Stimulated activated CD4-positive, alpha-beta T cell treated with anti-CD3 and anti-CD28 coated beads, TNF-alpha, amount 100 ng/mL, for 48 hours (primary cell): ENCODE data around the gene ARHGEF11.
"Not testable (repeated sequence)": the region's sequence is repeated elsewhere in the genome, so short reads cannot be mapped to it uniquely, and the experiment has no call there.

Experiments used
- DNase-seq, 3 donors: peaks; one replicate each; pipeline ENCODE4 v3.0.0-alpha.2; 2020; ENCODE audit warnings: low read depth in 3 of 3

The ARHGEF11 gene

DNA sequence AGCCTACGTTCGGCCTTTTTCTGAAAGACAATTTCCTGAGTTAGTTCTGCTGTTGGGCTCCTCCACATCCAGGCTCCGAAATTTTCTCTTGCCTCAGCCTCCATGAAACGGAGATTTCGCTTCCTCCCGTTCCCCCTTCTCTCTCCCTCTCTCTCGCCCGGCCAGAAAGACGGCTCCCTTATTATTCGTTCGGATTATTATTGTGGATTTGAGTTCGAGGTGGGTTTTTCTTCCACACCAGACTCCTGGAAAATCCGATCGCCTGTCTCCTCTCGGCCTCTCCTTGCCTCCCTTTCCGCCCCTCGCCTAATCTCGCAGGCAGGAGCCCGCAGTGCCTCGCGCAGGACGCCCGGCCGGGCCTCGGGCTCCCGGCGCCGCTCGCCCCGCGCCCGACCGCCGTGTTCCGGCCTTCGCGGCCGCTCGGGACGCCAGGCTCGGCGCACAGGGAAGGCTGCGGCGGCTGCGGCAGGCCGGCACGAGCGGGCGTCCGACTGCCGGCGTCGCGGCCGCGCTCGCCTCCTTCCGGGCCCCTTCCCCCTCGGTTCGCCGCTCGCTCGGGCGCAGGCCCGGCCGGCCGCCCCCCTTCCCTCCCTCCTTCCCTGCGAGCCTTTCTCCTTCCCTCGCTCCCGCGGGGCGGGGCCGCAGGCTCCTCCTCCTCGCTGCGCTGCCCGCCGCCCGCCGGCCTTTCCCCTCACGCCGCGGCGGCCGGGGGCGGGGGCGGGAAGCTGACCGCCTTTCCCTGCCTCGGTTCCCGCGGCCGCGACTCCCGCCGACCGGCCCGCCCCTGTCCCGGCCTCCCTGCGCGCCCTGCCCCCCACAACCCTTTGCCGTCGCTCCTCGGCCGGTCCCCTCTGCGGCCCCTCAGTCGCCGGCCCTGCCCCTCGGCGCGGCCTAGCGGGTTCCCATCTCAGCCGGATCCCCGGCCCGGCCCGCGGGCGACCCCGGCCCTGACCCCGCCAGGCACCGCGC, at the start of gene ARHGEF11:
ARHGEF11 (minus strand) TSS at position 493 of the 969 bp plus-strand sequence. CDS start 1,412 bp downstream, outside the sequence.
- DNase-seq, result peak in 1 of 3 donors; percentile 18

- no peak for DNase-seq
Observed at GRCh38 chr1:157095091-157095490, 49.5 kb upstream of the ARHGEF11 start.

GRCh38 chr1:157092831-157093230, 47.3 kb upstream of the ARHGEF11 start:
- DNase-seq, result no peak

DNA sequence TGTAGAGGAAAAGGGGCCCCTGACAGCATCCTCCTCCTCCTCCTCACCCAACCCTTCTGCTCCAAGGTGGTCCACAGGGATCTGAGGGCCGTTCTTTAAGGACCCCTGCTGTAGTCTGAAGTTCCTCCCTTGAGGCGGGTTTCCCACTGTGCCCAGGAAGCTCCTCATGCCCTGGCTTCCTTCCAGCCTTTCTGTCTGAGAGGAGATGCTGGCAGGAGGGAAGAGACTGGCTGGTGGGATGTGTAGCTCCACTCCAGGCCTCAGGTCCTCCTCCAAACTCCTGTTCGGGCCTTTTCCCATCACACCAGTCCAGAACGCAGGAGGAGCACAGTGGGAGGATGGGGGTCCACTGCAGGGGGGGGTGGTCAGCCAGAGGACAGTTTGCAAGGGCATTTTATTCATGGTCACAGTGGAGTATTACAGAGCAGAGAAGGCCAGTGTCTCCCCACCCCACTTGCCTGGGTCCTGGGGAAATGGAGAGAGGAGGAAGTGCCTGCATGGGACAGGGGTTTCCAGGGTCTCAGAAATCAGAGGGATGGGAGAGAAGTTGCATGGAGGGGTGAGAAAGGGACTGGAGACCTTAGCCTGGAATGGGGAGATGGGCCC, 46.2 kb upstream of the ARHGEF11 start:
- DNase-seq, result no peak

DNA sequence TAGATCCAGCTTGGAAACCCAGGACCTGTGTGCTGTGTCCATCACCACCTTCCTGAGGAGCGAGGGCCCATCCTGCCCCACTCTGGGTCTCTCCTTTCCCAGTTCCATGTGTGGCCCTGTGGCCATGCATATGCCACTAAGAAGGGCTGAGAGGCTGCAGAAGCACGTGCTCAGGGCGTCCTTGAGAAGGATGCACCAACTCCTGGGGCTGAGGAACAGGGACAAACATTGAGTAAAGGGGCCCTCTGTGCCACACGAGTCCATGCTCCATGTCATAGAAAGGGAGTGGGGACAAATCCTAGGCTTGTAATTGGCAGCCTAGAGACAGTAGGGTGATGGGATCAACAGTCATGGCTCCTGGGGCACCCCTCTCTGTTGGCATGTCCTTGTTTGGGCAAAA, 45.6 kb upstream of the ARHGEF11 start:
- DNase-seq, result no peak

- no peak for DNase-seq
Observed at GRCh38 chr1:157090771-157091170, 45.2 kb upstream of the ARHGEF11 start.

DNA sequence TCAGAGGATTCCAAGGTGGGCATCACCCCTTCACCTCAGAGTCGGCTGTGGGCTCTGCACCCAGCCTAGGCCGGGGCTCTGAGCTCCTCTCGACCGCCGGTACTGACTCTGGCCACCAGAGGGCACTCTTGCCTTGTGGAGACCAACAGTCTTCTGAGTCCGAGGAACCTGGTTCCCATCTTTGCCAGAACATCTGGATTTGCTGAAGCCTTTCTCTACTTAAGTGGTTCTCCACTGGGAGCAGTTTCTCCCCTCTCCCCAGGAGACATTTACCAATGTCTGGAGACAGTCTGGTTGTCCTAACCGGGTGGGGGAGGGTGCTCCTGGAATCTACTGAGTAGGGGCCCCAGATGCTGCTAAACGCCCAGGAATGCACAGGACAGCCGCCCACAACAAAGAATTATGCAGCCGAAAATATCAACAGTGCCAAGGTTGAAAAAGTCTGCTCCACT, 44.7 kb upstream of the ARHGEF11 start:
- DNase-seq, result peak; percentile 71 to 89 (median 87)

DNA sequence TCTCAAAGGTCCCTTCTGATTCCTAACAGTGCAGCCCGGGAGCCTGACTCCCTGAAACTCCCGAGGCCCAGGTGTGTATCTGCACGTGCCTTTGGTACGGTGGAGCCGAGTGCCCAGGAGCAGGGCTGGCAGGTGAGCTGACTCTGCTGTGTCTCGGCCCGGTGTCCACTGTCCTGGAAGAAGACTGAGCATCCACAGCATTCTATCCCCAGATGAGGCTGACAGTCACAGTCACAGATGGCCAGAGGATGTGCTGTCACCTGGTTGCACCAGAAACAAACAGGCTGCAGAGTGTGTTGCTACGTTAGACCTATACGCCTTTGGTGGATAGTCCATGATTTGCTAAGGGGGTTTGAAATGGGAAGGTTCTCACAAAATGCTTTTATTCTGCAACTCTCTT, 44.2 kb upstream of the ARHGEF11 start:
- no peak for DNase-seq

GRCh38 chr1:157088607-157089006, 43.1 kb upstream of the ARHGEF11 start:
- DNase-seq, result no peak

GRCh38 chr1:157087030-157087429, 41.5 kb upstream of the ARHGEF11 start:
- no peak for DNase-seq

- no peak for DNase-seq
Observed at GRCh38 chr1:157086299-157086698, 40.8 kb upstream of the ARHGEF11 start.

- no peak for DNase-seq
Observed at GRCh38 chr1:157085421-157085820, 39.9 kb upstream of the ARHGEF11 start.

GRCh38 chr1:157084720-157085119, 39.2 kb upstream of the ARHGEF11 start:
- DNase-seq, result no peak

DNA sequence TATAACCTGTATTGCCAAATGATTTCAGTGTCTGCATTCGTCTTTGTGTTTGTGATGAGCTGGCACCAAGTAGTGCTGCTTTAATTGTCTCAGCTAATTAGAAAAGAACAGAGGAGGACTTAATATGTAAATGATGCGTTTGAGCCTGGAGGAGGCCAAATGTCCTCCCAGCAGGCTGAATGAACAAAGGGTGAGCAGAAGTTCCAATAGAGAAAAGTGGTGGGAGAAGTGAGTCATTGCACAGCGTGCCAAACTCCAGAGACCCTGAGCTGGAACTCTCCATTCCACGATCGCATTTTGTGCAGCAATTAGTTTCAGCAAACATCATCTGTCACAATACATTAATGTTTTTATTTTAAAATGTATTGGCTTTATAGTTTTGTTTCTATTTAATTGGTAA, 36.2 kb upstream of the ARHGEF11 start:
- DNase-seq, result no peak

GRCh38 chr1:157080714-157081113, 35.2 kb upstream of the ARHGEF11 start:
- no peak for DNase-seq

DNA sequence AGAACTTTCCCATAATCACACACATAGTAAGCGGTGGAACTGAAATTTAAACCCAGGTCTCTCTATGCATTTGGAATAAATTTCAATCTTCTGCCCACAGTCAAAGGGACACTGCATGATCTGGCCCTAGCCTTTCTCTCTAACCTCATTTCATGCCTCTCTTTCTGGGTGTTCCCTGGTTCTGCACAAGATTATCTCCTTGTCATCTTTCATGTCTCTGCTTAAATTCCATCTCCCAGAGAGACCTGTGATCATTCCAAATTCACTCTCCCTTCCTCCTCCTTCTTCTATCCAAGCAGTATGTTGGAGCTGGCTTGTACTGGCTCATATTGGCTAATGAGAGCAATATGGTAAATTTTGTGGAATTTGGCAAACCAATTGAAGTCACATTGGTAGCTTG, 31.9 kb upstream of the ARHGEF11 start:
- DNase-seq, result no peak

- DNase-seq, result peak in 1 of 3 donors; percentile 26
Observed at GRCh38 chr1:157073944-157074685, 28.6 kb upstream of the ARHGEF11 start.

- no peak for DNase-seq
Observed at GRCh38 chr1:157069601-157070000, 24.1 kb upstream of the ARHGEF11 start.

- DNase-seq, result not testable (repeated sequence)
Observed at GRCh38 chr1:157059241-157059640, 13.7 kb upstream of the ARHGEF11 start.

DNA sequence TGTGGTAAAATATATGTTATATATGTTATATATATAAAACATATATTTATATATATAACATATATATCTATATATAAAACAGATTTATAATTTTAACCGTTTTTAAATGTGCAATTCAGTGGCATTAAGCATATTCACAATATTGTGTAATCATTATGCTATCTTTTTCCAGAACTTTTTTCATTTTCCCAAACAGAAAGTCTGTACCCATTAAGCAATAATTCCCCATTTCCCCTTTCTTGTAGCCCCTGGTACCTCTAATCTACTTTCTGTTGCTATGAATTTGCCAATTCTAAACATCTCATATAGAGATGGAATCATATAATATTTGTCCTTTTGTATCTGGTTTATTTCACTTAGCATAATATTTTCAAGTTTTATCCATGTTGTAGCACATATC, 10.7 kb upstream of the ARHGEF11 start:
- DNase-seq, result no peak

DNA sequence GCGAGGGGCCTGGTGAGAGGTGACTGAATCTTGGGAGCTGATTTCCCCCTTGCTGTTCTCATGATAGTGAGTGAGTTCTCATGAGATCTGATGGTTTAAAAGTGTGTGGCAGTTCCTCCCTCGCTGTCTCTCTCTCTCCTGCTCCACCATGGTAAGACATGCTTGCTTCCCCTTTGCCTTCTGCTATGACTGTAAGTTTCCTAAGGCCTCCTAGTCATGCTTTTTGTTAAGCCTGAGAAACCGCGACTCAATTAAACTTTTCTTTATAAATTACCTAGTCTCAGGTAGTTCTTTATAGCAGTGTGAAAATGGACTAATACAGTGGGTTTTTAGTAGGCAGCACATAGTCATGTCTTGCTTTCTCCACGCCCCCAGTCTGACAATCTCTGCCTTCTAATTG, 10.2 kb upstream of the ARHGEF11 start:
- DNase-seq, result not testable (repeated sequence)

GRCh38 chr1:157050836-157051235, 5.3 kb upstream of the ARHGEF11 start:
- no peak for DNase-seq
